HG03571 (cell line): Measurements from ENCODE around the gene TRAF4.
A peak's percentile ranks its signal among the peaks of the same experiment; 100 is the strongest.

Experiments used
- ATAC-seq: cut with Tn5 transposase; IDR thresholded peaks from one replicate; pipeline ENCODE4 v1.9.1; 2021; ENCODE audit not compliant: unreplicated experiment

TRAF4 gene

GRCh38 chr17:28743243-28744103 lies at the start of gene TRAF4:
TSS of gene TRAF4 (plus strand) at chr17:28744011. CDS start at chr17:28744113, 102 bp downstream.
- ATAC-seq: peak; percentile 59

GRCh38 chr17:28698253-28698941 lies 45.4 kb upstream of the TRAF4 start:
- no peak for ATAC-seq

- no peak for ATAC-seq
These were observed 43.5 kb upstream of the TRAF4 start for GRCh38 chr17:28700278-28700677.

GRCh38 chr17:28700830-28701492 lies 42.9 kb upstream of the TRAF4 start:
- ATAC-seq: no peak

GRCh38 chr17:28702026-28702751 lies 41.6 kb upstream of the TRAF4 start:
- ATAC-seq: no peak

GRCh38 chr17:28702752-28703150 lies 41.1 kb upstream of the TRAF4 start:
- no peak for ATAC-seq

GRCh38 chr17:28703552-28704218 lies 40.1 kb upstream of the TRAF4 start:
- ATAC-seq: no peak

GRCh38 chr17:28704219-28704858 lies 39.5 kb upstream of the TRAF4 start:
- no peak for ATAC-seq

GRCh38 chr17:28705074-28705659 lies 38.6 kb upstream of the TRAF4 start:
- ATAC-seq: no peak

- ATAC-seq: no peak
These were observed 38.0 kb upstream of the TRAF4 start for GRCh38 chr17:28705728-28706334.

GRCh38 chr17:28706471-28707338 lies 37.1 kb upstream of the TRAF4 start:
- ATAC-seq: no peak

GRCh38 chr17:28707339-28707720 lies 36.5 kb upstream of the TRAF4 start:
- no peak for ATAC-seq

- ATAC-seq: peak; percentile 71
These were observed 32.7 kb upstream of the TRAF4 start for GRCh38 chr17:28710861-28711722.

GRCh38 chr17:28711723-28712031 lies 32.1 kb upstream of the TRAF4 start, which contains the start of gene PROCA1:
TSS of gene PROCA1 (minus strand) at chr17:28711888. CDS start at chr17:28711660, 228 bp downstream.
- ATAC-seq: no peak

GRCh38 chr17:28712032-28712704 lies 31.6 kb upstream of the TRAF4 start:
- no peak for ATAC-seq

- no peak for ATAC-seq
These were observed 31.0 kb upstream of the TRAF4 start for GRCh38 chr17:28712705-28713415.
